ENCODE measurements around the gene SORL1.
A peak's percentile ranks its signal among the peaks of the same experiment; 100 is the strongest.
"Not testable (repeated sequence)": the region's sequence is repeated elsewhere in the genome, so short reads cannot be mapped to it uniquely, and the experiment has no call there.

Gene SORL1, protein sequence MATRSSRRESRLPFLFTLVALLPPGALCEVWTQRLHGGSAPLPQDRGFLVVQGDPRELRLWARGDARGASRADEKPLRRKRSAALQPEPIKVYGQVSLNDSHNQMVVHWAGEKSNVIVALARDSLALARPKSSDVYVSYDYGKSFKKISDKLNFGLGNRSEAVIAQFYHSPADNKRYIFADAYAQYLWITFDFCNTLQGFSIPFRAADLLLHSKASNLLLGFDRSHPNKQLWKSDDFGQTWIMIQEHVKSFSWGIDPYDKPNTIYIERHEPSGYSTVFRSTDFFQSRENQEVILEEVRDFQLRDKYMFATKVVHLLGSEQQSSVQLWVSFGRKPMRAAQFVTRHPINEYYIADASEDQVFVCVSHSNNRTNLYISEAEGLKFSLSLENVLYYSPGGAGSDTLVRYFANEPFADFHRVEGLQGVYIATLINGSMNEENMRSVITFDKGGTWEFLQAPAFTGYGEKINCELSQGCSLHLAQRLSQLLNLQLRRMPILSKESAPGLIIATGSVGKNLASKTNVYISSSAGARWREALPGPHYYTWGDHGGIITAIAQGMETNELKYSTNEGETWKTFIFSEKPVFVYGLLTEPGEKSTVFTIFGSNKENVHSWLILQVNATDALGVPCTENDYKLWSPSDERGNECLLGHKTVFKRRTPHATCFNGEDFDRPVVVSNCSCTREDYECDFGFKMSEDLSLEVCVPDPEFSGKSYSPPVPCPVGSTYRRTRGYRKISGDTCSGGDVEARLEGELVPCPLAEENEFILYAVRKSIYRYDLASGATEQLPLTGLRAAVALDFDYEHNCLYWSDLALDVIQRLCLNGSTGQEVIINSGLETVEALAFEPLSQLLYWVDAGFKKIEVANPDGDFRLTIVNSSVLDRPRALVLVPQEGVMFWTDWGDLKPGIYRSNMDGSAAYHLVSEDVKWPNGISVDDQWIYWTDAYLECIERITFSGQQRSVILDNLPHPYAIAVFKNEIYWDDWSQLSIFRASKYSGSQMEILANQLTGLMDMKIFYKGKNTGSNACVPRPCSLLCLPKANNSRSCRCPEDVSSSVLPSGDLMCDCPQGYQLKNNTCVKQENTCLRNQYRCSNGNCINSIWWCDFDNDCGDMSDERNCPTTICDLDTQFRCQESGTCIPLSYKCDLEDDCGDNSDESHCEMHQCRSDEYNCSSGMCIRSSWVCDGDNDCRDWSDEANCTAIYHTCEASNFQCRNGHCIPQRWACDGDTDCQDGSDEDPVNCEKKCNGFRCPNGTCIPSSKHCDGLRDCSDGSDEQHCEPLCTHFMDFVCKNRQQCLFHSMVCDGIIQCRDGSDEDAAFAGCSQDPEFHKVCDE (N-terminal part only)

DNA sequence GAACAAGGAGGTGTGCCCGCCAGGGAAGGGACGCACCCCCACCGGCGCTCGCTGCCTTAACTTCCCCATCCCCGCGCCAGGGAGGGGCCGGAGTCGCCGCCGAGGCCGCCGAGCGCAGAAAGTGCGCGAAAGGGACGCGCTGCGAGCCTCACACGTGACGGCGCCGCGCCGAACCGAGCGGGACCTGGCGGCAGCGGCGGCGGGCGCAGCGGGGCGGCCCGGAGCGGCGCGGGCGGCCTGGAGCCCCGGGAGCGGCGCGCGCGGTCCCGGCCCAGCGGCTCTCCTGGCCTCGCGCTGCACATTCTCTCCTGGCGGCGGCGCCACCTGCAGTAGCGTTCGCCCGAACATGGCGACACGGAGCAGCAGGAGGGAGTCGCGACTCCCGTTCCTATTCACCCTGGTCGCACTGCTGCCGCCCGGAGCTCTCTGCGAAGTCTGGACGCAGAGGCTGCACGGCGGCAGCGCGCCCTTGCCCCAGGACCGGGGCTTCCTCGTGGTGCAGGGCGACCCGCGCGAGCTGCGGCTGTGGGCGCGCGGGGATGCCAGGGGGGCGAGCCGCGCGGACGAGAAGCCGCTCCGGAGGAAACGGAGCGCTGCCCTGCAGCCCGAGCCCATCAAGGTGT, at the start of gene SORL1:
SORL1 (plus strand) TSS at position 329 of the 623 bp plus-strand sequence; CDS start at position 347, 18 bp downstream.
- DNase-seq (ENCODE audit: low spot score): peak; percentile 70

DNA sequence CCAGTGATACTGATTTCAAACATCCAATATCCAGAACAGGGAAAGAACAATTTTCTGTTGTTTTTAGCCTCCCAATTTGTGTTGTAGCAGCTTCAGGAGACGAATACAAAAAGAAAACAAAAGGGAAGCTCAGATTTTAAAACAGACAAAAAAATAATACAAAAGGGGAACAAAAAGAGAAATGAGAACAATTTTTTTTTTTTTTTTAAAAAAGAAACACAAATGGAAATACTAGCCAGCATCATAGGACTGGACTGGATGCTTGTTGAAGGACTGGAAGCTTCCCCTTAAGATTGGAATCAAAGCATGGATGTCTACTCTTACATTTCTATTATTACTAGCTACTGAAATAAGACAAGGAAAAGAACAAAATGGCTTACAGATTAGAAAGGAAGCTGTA, 46.5 kb upstream of the SORL1 start:
- no peak for DNase-seq (ENCODE audit: low spot score)

DNA sequence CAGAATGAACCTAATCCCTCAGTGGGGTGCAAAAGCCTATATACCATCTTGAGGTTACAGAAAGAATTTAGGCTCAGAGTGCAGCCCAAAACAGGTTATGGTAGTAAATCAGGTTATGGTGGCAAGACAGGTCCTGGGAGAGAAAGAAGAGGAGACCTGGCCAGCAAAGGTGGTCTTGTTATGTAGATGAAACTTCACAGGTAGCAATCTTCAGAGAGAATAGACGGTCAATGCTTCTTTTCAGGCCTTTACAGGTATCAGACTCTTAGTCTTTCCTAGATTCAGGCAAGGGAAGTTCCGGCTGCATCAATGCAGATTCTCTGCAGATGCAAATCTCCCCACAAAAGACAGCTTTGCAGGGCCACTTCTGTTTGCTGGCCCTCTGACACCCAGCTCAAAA, 45.8 kb upstream of the SORL1 start:
- no peak for DNase-seq (ENCODE audit: low spot score)

DNA sequence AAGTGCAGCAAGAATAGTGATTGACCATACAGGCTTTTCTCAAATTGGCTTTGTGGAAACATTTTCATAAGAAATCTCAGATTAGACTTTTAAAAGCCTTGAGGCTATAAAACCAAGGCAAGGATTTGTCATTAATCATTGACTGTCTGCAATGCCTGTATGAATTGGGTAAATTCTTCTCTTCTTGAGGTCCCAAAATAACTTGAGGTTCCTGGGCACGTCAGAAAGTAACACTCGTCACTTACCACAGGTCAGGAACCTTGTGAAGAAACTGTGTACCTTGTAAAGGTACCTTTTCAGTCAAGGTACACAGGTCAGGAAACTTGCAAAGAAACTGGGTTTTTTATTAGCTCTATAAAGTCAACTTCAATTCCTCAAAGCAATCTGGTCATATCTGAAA, 43.3 kb upstream of the SORL1 start:
- no peak for DNase-seq (ENCODE audit: low spot score)

DNA sequence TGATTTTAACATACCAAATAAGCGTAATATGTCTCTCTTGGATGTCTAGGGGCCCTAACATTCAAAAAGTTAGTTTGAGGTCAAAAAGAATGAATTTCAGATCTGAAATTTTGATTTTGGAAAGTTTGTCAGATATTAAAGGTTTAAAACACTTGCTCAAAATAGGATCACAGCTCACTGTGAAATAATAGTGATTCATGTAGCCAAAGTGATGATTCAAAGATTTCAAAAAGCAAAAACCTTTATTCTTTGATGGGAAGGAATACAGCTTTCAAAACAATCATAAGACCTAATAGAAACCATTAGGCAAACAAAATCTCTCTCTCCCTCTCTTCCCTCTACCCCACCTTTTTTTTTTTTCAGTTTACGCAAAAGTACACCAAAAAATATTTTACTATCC, 42.1 kb upstream of the SORL1 start:
- not testable (repeated sequence) for DNase-seq (ENCODE audit: low spot score)

DNA sequence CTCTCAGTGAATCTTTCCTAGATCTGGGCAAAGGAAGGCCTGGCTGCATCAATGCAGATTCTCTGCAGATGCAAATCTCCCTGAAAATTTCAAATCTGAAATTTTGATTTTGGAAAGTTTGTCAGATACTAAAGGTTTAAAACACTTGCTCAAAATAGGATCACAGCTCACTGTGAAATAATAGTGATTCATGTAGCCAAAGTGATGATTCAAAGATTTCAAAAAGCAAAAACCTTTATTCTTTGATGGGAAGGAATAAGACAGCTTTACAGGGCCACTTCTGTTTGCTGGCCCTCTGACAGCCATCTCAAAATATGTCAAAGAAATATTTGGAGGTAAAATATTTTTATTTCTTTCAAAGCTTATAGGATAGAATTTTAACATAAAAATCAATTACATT, 40.8 kb upstream of the SORL1 start:
- DNase-seq (ENCODE audit: low spot score): not testable (repeated sequence)

DNA sequence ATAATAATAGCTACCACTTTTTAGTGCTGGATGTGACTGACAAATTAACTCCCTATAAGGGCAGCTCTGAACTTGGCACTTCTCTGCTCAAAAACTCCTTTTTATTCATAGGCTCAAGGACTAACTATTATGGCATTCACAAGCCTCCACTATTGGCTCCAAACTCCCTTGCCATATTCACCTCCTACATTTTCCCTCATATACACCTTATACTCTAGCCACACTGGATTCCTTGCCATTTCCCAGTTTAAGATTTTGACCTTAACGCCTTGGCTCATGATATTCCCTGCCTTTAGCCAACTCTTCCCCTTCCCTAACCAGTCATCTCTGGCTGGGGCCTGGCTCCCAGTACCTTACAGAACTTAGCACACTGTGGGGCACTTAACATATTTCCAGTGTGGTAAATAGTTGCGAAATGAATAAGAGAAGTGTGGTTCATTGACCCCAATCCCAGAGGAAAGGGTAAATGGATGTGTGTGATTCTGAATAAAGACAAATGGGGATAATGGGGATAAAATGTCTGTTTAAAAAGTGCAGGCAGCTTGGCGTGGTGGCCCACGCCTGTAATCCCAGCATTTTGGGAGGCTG, 40.0 kb upstream of the SORL1 start:
- no peak for DNase-seq (ENCODE audit: low spot score)

DNA sequence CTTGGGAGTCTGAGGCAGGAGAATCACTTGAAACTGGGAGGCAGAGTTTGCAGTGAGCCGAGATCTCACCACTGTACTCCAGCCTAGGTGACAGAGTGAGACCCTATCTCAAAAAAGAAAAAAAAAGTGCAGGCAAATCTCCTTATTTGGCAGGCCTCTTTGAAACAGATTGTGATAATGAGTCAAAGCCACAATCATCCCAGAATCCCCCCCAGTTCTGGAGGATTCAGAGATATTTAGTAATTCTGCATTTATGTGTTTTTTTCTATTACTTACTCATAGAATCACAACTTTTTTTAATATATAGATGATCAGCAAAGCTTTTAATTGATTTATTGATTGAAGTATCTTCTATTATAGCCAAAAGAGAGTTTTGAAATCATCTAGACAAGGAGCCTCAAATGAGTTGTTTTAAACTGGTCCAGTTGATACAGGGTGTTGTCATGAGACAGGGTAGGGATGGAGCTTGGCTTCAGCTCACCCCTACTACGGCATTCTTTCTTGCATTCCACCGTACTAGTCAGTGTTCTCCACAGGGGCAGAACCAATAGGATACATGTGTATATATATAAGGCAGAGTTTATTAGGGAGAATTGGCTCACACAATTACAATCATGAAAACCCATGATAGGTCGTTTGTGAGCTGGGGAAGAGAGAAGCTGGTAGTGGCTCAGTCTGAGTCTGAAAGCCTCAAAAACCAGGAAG, 39.3 kb upstream of the SORL1 start:
- no peak for DNase-seq (ENCODE audit: low spot score)

DNA sequence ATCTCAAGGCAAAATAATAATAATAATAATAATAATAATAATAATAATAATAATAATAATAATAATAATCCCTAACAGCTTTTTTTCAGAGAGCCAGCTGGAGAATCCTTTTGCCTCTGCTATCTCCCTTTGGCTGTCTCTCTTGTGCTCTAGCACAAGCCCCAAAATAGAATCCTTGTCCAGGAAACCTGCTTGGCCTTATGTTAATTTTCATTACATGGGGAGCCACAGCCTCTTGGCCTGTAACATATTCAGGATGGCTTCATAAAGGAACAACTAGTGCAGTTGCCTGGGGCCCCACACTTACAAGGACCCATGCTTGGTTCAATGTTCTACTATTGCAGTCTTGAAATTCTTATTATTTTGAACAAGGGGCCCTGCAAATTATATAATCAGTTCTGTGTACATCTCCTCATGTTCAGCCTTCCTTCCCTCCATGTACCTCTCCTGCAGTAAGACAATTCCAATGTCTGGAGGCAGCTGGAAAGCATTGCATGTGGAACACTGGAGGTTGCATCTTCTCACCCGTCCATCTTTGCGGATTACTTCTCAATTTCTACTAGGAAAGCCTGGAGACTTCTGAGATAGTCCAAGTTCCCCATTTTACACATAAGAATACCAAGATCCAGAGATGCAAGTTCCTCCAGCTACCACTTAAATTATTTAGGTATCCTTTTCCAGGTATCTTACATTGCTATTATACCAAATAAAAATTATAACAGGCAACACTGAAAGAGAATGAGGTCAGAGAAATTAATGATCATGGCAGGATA, 37.8 kb upstream of the SORL1 start:
- DNase-seq (ENCODE audit: low spot score): peak; percentile 84

DNA sequence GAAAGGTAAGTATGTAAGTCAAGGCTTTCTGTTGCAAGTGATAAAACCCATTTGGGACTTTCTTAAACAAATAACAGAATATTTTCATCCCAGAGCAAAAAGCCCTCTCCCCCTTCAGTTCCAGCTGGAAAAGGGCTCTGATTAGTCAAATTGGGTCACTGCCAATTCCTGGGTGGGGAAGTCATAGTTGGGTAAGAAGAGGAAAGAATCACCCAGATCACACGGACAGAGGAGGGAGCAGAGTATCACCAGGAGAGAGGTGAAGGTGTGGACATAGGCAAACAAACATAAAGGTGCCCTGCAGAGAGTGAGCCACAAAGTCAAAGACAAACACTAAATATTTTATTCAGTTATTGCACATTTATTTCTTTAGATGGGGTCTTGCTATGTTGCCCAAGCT, 36.3 kb upstream of the SORL1 start:
- DNase-seq (ENCODE audit: low spot score): no peak

DNA sequence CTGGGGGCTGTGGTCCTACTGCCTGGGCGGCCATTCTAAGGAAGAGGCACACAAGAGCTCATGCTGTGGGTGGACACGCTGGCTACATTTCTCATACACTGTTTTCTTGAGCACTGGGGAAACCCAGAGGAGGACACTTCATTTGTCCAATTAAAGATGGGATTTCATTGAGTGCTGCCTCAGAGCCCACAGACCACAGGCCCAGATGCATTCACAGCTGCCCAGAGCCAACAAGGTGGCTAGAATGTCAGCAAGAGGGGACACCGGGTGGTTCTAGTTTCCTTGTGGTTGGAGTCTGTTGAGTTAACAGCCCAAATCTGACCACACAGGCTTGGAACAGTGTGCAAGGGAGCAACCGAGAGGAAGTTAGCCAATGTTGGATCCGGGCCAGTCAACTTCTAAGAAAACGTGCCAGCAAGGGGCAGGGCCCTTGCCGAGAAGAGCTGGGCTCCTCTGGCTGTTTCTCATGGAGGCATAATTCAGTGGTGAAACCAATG, 35.0 kb upstream of the SORL1 start:
- peak; percentile 17 for DNase-seq (ENCODE audit: low spot score)

DNA sequence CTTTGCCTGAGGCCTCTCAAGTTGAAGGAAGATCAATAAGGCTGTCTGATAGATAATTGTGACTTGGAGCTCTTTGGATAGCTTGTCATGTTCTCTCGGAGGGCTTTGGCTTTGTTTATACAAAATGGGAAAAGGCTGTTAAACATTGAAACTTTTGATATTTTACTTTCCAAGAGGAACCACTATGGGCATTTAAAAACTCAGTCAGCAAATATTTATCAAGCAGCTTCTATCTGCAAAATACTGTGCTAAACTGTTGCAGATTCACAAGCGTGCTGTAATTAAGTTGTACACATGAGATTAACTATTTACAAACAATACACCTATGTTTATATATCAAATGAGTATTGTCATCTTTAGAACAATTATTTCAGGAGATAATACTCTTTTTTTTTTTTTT, 34.5 kb upstream of the SORL1 start:
- no peak for DNase-seq (ENCODE audit: low spot score)

DNA sequence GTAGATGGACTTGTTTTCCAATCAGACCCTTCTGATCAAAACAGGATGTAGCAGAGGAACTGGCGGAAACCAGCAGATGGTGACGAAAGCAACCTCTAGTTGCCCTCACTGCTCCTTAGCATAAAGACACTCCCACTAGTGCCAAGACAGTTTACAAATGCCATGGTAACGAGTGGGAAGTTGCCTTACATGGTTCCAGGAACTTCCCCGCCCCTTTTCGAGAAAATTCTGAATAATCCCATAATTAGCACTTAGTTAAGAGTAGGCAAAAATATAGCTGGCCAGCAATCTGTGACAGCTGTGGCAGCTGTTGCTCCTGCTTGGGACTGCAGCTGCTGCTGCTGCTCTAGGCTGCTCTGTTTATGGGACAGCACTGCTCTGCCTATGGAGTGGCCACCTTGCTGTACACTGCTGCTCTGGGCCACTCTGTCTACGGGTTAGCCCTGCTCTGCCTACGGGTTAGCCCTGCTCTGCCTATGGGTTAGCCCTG, 33.4 kb upstream of the SORL1 start:
- DNase-seq (ENCODE audit: low spot score): no peak

DNA sequence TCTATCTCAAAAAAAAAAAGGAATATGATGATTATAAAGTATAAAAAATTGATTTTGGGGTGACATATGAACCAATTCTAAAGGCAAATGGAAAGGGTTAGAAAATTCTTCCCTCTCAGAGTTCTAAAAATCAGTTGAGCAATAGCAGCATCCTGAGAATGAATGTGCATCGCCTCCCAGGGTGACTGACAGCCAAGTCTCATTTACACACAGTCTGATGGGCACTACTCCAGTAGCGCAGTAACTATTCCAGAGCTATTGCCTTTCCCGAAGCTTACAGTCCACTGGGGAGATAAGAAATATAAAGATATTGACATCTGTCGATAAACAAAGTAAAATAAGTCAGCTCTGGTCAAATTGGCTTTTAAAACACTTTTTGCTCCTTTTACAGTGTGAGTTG, 32.3 kb upstream of the SORL1 start:
- DNase-seq (ENCODE audit: low spot score): no peak

DNA sequence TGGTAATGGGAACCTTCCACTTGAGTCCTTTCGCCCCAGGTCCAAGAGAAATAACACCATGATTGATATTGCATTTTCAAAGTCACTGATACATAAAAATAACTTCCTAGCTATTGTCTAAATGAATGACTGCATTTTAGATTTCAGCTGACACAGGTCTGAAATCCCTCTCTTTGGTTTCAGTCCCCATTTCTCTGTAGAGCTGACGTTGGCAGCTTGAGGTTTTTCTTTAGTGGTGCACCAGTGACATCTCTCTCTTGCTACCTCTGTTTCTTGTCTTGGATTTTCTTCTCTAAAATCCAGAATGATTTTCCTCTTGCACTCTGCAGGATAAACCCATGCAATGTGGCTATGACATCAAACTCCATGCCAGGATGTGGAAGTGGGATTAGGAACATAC, 31.7 kb upstream of the SORL1 start:
- DNase-seq (ENCODE audit: low spot score): no peak

DNA sequence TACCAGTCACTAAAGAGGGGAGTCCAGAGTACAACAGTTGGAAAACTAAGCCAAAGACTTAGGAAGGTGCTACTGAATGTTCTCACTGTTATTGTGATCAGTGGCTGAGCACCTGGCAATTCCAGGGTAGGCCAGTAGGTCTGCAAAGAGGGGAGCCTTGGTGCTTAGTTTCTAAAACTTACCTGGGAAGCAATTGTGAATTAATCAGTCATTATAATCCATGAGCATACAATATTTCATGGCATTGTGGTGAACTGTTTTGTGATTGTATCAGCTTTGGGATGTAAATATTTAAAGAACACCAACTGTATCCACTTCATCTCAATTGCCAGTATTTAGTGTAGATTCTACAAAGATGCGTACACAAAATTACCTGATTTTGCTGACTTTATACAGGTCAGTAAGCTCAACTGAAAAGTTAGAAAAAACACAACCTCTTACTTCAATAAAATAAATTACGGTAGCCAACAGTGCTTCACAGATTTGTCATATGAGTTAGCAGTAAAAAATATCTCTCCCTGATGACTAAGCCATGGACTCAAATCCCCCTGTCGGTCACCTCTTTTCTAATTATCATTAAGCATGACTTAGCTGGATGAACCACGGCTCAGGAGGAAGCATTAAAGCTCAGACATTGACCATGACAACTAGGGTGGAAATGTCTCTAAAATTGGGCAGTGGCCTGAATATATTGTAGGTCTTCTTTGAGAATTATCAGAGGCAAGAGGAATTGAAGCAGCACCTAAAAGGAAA, 30.8 kb upstream of the SORL1 start:
- no peak for DNase-seq (ENCODE audit: low spot score)

DNA sequence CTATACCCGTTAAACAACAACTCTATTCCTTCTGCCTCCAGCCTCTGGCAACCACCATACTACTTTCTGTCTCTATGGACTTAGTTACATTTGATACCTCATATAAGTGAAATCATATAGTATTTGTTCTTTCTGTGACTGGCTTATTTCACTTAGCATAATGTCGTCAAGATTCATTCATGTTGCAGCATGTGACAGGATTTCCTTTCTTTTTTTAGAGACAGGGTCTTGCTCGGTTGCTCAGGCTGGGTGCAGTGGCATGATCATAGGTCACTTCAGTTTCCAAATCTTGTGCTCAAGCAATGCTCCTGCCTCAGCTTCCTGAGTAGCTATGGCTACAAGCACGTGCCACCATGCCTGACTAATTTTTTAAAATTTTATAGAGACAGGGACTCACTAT, 29.4 kb upstream of the SORL1 start:
- DNase-seq (ENCODE audit: low spot score): no peak

DNA sequence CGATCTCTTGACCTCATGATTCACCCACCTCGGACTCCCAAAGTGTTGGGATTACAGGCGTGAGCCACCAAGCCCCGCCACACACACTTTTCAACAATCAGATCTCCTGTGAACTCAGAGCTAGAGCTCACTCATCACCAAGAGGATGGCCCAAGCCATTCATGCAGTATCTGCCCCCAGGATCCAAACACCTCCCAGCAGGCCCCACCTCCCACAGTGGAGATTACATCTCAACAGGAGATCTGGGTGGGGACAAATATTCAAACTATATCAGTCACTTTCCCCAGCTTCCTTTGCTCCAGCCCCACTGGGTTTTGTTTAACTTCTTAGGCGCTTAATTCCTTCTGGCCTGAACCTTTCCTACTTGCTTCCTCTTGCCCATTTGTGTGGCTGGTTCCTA, 26.3 kb upstream of the SORL1 start:
- no peak for DNase-seq (ENCODE audit: low spot score)

Data from cerebellar cortex (tissue), 1 donor.